ENCODE measurements around the gene ARID3A. TPM values are rescaled to one million over a fixed set of nuclear protein-coding genes. Genes with fewer than 3 reads are reported as not detected.

Gene ARID3A
- total and polyA plus RNA-seq, 12 donors, result 3.0 to 11.7 (median 5.0) TPM

- no peak for TF ChIP-seq CTCF (IDR thresholded peaks at IDR 0.05)
- 66 to 76% methylated on average over 3 of the region's 3 CpGs for whole genome bisulfite sequencing, 2 donors
- peaks cover 26 to 84% (median 69%) of the 10 kb centered on the region in 7 donors for H3K27me3 ChIP-seq
These were observed 73.5 kb downstream of the ARID3A start for GRCh38 chr19:999379-999719.

GRCh38 chr19:1000095-1000494, 74.3 kb downstream of the ARID3A start, which contains the start of gene GRIN3B:
Gene GRIN3B, plus strand, starts transcription at chr19:1000419. Its CDS starts 19 bp downstream, at chr19:1000438.
- Histone ChIP-seq H3K9me3 (no peaks in the 10 kb centered on the region), H3K4me3 (peak within 1 kb of the TSS in 7 of 10 donors; percentile 1 to 34 (median 25)), H3K36me3 (no peaks in the 10 kb centered on the region), H3K27ac (no peak within 1 kb of the TSS), H3K4me1 (peaks cover 5 to 27% (median 20%) of the 10 kb centered on the region in 9 donors), H3K27me3 (peaks cover 26 to 84% (median 68%) of the 10 kb centered on the region in 7 donors)
- WGBS, 2 donors, result 1 to 2% methylated on average over 29 to 43 of the region's 43 CpGs
- peak in 4 of 8 donors; percentile 15 to 40 (median 28) for ATAC-seq
- peak; percentile 50 to 51 for DNase-seq
- intact Hi-C loops (cut with DNase I), result no loop called here
- TF ChIP-seq CTCF (IDR thresholded peaks at IDR 0.05), result peak in 7 of 9 donors; percentile 46 to 61 (median 56)

More at GRCh38 chr19:999379-999719, 73.5 kb downstream of the ARID3A start:
- Histone ChIP-seq H3K27ac (no peak overlapping the region), H3K4me3 (no peak overlapping the region), H3K9me3 (no peaks in the 10 kb centered on the region), H3K36me3 (peaks cover 0 to 4% (median 3%) of the 10 kb centered on the region in 9 donors), H3K4me1 (peaks cover 5 to 27% (median 20%) of the 10 kb centered on the region in 9 donors)
- ATAC-seq, result no peak
- intact Hi-C loops (cut with DNase I), result no loop called here
- DNase-seq, result no peak

- Histone ChIP-seq H3K4me3 (peak overlapping the region in 6 of 10 donors; percentile 1 to 34 (median 14)), H3K36me3 (no peaks in the 10 kb centered on the region), H3K27ac (no peak overlapping the region), H3K4me1 (peaks cover 5 to 27% (median 19%) of the 10 kb centered on the region in 9 donors), H3K9me3 (no peaks in the 10 kb centered on the region), H3K27me3 (peaks cover 26 to 77% (median 62%) of the 10 kb centered on the region in 7 donors)
- intact Hi-C loops (cut with DNase I), result loop anchor here in 1 of 10 donors (1.0 kb wide), 1 partner anchor 80 kb away; no protein-coding TSS in a partner anchor
- DNase-seq, result no peak
- TF ChIP-seq CTCF (IDR thresholded peaks at IDR 0.05), result no peak
- ATAC-seq, result peak in 1 of 8 donors; percentile 3
- 4 to 7% methylated on average over 56 to 73 of the region's 73 CpGs for WGBS, 2 donors
These were observed 75.0 kb downstream of the ARID3A start for GRCh38 chr19:1000591-1001537.

GRCh38 chr19:1001538-1002166, 75.8 kb downstream of the ARID3A start:
- Histone ChIP-seq H3K27ac (no peak overlapping the region), H3K9me3 (no peaks in the 10 kb centered on the region), H3K36me3 (no peaks in the 10 kb centered on the region), H3K4me1 (peaks cover under 1 to 19% (median 13%) of the 10 kb centered on the region in 9 donors), H3K27me3 (peaks cover 21 to 70% (median 54%) of the 10 kb centered on the region in 7 donors), H3K4me3 (no peak overlapping the region)
- ATAC-seq (peak; percentile 46 to 77 (median 65)), DNase-seq (peak in 1 of 2 donors; percentile 68)
- TF ChIP-seq CTCF (IDR thresholded peaks at IDR 0.05), result peak; percentile 77 to 96 (median 90)
- intact Hi-C loops (cut with DNase I), result loop anchor here in 1 of 10 donors (1.0 kb wide), 1 partner anchor 80 kb away; no protein-coding TSS in a partner anchor
- WGBS, 2 donors, result 12% methylated on average over 20 of the region's 20 CpGs

Data from heart right ventricle (tissue), 16 donors.